Mucosa of rectum (tissue), 2 donors: ENCODE data around the gene WIPI1.
A peak's percentile ranks its signal among the peaks of the same experiment; 100 is the strongest.

ENCODE experiments used
- H3K27ac ChIP-seq, 2 donors: one replicate each; pipeline ENCODE4 v1.7.0; 2013; ENCODE audit warnings: inconsistent platforms in 2 of 2, low read depth in 2 of 2, low read length in 2 of 2
- H3K27me3 ChIP-seq, 2 donors: one replicate each; pipeline ENCODE4 v1.7.0; 2013; ENCODE audit warnings: low read length in 2 of 2; ENCODE audit not compliant: control insufficient read depth in 2 of 2, insufficient read depth in 2 of 2
- H3K36me3 ChIP-seq, 2 donors: one replicate each; pipeline ENCODE4 v1.7.0; 2013; ENCODE audit warnings: low read length in 2 of 2; ENCODE audit not compliant: control insufficient read depth in 2 of 2, insufficient read depth in 2 of 2
- H3K4me1 ChIP-seq, 2 donors: one replicate each; pipeline ENCODE4 v1.7.0; 2013; ENCODE audit warnings: low read length in 2 of 2, mild to moderate bottlenecking in 1 of 2; ENCODE audit not compliant: control insufficient read depth in 2 of 2, insufficient read depth in 2 of 2
- H3K4me3 ChIP-seq, 2 donors: one replicate each; pipeline ENCODE4 v1.7.0; 2013; ENCODE audit warnings: low read length in 2 of 2
- H3K9ac ChIP-seq, 2 donors: one replicate each; pipeline ENCODE4 v1.7.0; 2013; ENCODE audit warnings: low read length in 2 of 2, low read depth in 1 of 2, mild to moderate bottlenecking in 1 of 2
- H3K9me3 ChIP-seq, 2 donors: one replicate each; pipeline ENCODE4 v1.7.0; 2013; ENCODE audit warnings: low read length in 2 of 2; ENCODE audit not compliant: control insufficient read depth in 2 of 2
- donor health status: healthy.
- donor health status: Normal muscosa, but diverticular disease.

Gene WIPI1

DNA sequence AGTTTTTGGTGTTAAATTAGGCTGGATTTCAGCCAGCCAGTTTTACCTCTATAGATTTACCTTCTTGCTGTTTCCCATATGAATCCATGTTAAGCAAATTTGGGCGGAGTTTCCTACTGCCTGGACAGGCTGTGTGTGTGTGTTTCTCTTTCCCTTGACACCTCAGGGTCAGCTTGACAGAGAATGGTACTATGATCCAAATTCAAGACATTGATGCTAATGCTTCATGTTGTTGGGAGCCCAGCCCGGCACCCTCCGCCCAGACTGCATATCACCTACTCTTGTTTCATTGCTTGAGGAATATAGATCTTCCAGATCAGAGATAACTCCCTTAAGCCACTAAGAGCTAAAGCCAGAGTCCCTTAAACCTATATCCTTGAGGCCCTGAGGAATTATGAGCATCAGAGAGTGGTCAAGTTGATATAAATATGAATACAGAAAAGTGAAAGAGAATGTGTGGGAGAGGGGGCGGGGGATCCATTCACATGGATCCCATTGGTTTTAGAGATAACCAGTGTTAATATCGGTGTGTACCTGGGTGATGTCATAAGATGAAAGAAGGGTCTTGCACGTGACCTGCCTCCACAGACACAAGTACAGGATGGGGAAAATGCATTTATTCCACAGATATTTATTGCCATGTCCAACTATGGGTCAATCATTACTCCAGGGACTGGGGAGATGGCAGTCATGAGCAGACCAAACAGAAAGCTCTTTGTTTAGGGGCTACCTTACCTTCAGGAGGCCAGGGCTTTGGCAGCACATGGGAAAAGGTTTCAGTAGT lies 69.7 kb downstream of the WIPI1 start:
- no peaks in the 10 kb centered on the region for H3K27me3 ChIP-seq
- H3K36me3 ChIP-seq: no peaks in the 10 kb centered on the region
- no peaks in the 10 kb centered on the region for H3K9me3 ChIP-seq
- no peak overlapping the region for H3K27ac ChIP-seq
- H3K4me3 ChIP-seq: no peak overlapping the region
- peaks cover 0 to 6% of the 10 kb centered on the region in 2 donors for H3K4me1 ChIP-seq
- H3K9ac ChIP-seq: no peak overlapping the region

GRCh38 chr17:68385490-68386215 lies 71.6 kb downstream of the WIPI1 start:
- no peak overlapping the region for H3K4me3 ChIP-seq
- H3K36me3 ChIP-seq: no peaks in the 10 kb centered on the region
- H3K9ac ChIP-seq: no peak overlapping the region
- no peak overlapping the region for H3K27ac ChIP-seq
- H3K27me3 ChIP-seq: peaks cover 0 to 2% of the 10 kb centered on the region in 2 donors
- peaks cover 0 to 6% of the 10 kb centered on the region in 2 donors for H3K4me1 ChIP-seq
- H3K9me3 ChIP-seq: no peaks in the 10 kb centered on the region

- no peaks in the 10 kb centered on the region for H3K9me3 ChIP-seq
- no peak overlapping the region for H3K27ac ChIP-seq
- no peak overlapping the region for H3K9ac ChIP-seq
- peaks cover 0 to 2% of the 10 kb centered on the region in 2 donors for H3K27me3 ChIP-seq
- H3K36me3 ChIP-seq: no peaks in the 10 kb centered on the region
- no peak overlapping the region for H3K4me3 ChIP-seq
- peaks cover 0 to 6% of the 10 kb centered on the region in 2 donors for H3K4me1 ChIP-seq
Measured at GRCh38 chr17:68384941-68385340, 72.4 kb downstream of the WIPI1 start.

- peaks cover 0 to 6% of the 10 kb centered on the region in 2 donors for H3K4me1 ChIP-seq
- no peak overlapping the region for H3K4me3 ChIP-seq
- no peaks in the 10 kb centered on the region for H3K36me3 ChIP-seq
- H3K27ac ChIP-seq: no peak overlapping the region
- no peak overlapping the region for H3K9ac ChIP-seq
- peaks cover 0 to 2% of the 10 kb centered on the region in 2 donors for H3K27me3 ChIP-seq
- H3K9me3 ChIP-seq: no peaks in the 10 kb centered on the region
Measured at GRCh38 chr17:68384471-68384870, 72.8 kb downstream of the WIPI1 start.

DNA sequence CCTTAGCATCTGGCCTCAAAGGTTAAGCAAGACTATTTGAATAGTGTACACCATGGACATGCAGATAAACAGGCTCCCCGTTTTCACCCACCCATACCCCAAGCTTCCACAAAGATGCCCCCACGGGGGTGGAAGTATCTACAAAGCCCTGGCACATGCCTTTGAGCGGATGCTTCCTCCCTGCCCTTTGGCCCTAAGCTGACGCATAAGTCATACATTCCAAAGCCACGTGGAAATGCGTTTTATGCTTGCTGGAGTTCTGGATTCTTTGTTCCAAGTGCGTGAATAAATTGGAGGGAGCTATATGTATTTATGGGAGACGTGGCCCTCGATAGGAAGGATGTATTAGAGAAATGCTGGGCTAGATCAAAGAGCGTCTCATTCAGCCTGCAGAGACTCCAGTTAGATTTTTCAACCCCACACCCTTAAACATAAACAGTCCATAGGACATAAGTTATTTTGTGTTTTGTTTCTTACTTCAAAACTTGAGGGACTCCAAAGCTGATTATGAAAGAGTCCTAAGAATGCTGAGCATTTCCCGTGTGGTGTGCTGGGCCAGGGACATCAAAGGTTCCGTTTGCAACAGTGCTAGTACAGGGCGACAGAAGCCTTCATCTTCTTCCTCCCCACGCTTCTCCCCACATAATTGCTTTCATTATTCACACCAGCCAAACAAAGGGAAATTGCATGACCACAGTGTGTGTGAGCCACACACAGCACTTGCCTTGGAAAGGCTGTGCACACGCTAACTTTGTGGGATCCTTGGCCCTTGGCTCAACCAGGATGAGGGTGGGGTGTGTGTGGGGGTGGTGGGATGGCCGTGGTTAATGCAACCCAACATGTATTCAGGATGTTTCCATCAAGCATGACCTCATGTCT lies 73.6 kb downstream of the WIPI1 start:
- Histone ChIP-seq H3K36me3 (no peaks in the 10 kb centered on the region), H3K4me3 (no peak overlapping the region), H3K4me1 (peaks cover 0 to 9% of the 10 kb centered on the region in 2 donors), H3K9ac (no peak overlapping the region), H3K9me3 (no peaks in the 10 kb centered on the region), H3K27ac (peak overlapping the region in 1 of 2 donors; percentile 20), H3K27me3 (peaks cover 0 to 2% of the 10 kb centered on the region in 2 donors)

DNA sequence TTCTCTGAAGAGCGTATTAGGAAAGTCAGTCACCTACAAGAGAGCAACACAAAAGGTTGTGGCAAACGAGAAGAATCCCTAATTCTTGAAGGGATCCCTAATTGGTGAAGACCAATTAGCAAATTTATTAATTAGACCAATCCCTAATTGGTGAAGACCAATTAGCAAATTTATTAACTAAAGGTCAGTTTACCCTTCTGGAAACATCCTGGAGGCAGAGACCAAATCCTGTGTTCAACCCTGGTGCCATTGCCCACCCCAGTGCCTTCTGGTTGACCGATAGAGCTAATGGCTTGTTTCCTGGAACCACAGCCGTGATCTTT lies 74.2 kb downstream of the WIPI1 start:
- peaks cover 0 to 2% of the 10 kb centered on the region in 2 donors for H3K27me3 ChIP-seq
- no peak overlapping the region for H3K9ac ChIP-seq
- no peak overlapping the region for H3K27ac ChIP-seq
- H3K9me3 ChIP-seq: no peaks in the 10 kb centered on the region
- H3K4me1 ChIP-seq: peaks cover 0 to 9% of the 10 kb centered on the region in 2 donors
- H3K36me3 ChIP-seq: no peaks in the 10 kb centered on the region
- no peak overlapping the region for H3K4me3 ChIP-seq

DNA sequence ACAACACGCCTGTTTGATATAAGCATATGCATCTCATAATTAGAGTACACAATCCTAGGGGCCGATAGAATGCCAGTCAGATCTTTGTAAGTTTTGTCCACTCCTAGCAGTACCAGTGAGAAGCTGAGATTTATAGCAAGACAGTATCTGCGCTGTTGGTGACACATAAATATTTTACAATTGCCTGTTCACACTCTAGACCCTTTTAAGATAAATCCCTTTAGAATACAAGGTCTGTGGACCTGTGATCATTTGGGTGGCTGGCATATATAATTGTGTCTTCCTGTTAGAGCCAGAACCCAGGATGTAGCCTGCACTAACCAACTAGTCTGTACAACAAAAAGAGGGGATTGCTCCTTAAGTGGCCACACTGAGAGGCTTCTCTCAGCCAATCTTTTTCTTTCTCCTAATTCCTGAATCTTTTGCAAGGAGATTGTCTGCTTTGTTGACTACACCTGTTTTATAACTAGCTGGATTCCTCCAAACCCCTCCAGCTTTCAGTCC lies 74.7 kb downstream of the WIPI1 start:
- Histone ChIP-seq H3K27me3 (peaks cover 0 to 2% of the 10 kb centered on the region in 2 donors), H3K4me3 (no peak overlapping the region), H3K27ac (no peak overlapping the region), H3K4me1 (peaks cover 0 to 12% of the 10 kb centered on the region in 2 donors), H3K9me3 (no peaks in the 10 kb centered on the region), H3K9ac (no peak overlapping the region), H3K36me3 (no peaks in the 10 kb centered on the region)

DNA sequence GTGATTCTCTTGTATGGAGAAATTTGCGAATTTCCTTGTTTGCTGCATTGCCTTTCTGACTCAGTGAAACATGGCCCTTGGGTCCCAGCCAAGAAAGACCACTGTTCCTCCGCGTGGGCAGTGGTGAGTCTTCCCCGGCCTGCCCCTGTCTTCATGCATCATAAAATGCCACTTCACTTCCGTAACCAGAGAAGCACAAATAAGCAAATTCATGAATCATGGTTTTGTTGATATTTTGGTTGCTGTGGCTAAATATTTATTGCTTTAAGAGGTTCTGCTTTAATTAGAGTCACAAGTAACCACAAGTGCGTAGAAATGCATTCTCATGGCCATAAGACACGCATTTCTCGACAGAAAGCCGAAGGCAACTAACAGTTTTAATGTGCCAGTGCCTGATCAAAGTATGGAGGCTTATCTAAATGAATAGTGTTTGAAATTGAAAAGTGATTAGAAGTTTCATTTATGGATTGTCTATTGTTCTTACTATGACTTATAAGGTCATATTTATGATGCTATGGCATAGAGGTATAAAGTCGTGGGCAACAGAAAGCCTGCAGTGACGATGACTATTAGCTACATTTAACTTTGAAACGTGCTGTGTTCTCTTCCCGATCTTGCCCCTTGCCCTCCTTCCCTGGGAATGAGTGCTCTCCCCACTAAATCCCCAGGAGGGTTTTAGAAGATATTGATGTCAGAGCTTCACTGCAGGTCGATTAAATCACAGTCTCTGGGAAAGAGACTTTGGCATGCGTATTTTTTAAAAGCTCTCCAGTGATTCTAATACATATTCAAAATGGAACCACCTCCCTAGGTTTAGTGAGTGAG lies 76.0 kb downstream of the WIPI1 start:
- no peak overlapping the region for H3K4me3 ChIP-seq
- no peak overlapping the region for H3K9ac ChIP-seq
- H3K4me1 ChIP-seq: peaks cover 0 to 13% of the 10 kb centered on the region in 2 donors
- peaks cover 0 to 2% of the 10 kb centered on the region in 2 donors for H3K27me3 ChIP-seq
- no peaks in the 10 kb centered on the region for H3K36me3 ChIP-seq
- H3K27ac ChIP-seq: no peak overlapping the region
- no peaks in the 10 kb centered on the region for H3K9me3 ChIP-seq
